Pancreas (tissue), 10 donors: Measurements from ENCODE around the gene MLXIPL. TPM values are rescaled to one million over a fixed set of nuclear protein-coding genes. Genes with fewer than 3 reads are reported as not detected.
"Not testable (repeated sequence)": the region's sequence is repeated elsewhere in the genome, so short reads cannot be mapped to it uniquely, and the experiment has no call there.

Experiments
- ATAC-seq, 4 donors: fragments of 200-7000 bp; cut with Tn5 transposase; one replicate each; pipeline versions ENCODE4 v1.8.0 to v1.9.1; 2020; ENCODE audit warnings: mild to moderate bottlenecking in 4 of 4, moderate library complexity in 4 of 4
- DNase-seq, 6 donors: peaks; one replicate each; pipeline ENCODE4 v3.0.0-alpha.2; 2020
- FAIRE-seq: peaks from 2 replicates; lab custom pipeline; 2012; peaks lifted over from hg19 to GRCh38; lab: Jason Lieb, UNC
- H3K27ac ChIP-seq, 4 donors: fragments of 200-600 bp; sonication (generic); 1 replicate in 3 of 4; 2 replicates in 1 of 4; pipeline versions ENCODE4 v1.5.0 to v1.8.0; 2020
- H3K27me3 ChIP-seq, 4 donors: fragments of 200-600 bp; one replicate each; pipeline ENCODE4 v1.8.0; 2021
- H3K36me3 ChIP-seq, 3 donors: fragments of 200-600 bp; sonication (generic) in 1 of 3; one replicate each; pipeline versions ENCODE4 v1.5.0 to v1.8.0; 2020 to 2021
- H3K4me1 ChIP-seq, 3 donors: fragments of 200-600 bp; one replicate each; pipeline ENCODE4 v1.8.0; 2021
- H3K4me3 ChIP-seq, 4 donors: fragments of 200-600 bp; sonication (generic) in 2 of 4; one replicate each; pipeline versions ENCODE4 v1.5.0 to v1.8.0; 2020 to 2021
- H3K9me3 ChIP-seq, 4 donors: fragments of 200-600 bp; one replicate each; pipeline ENCODE4 v1.8.0; 2021
- CTCF ChIP-seq, 4 donors: fragments of 200-600 bp; sonication (generic) in 3 of 4; IDR thresholded peaks; one replicate each; pipeline versions ENCODE4 v1.5.0 to v1.8.0; 2021; ENCODE audit warnings: antibody characterized with exemption in 4 of 4
- WGBS, 2 donors: extraction: QIAGEN DNeasy Blood & Tissue Kit; methylation state at CpG; one replicate each; pipeline ENCODE4 v1.1.7; 2013; 5-methylcytosine and 5-hydroxymethylcytosine counted together
- intact Hi-C, 3 donors: fragments of 100-400 bp; cut with DNase I; formaldehyde crosslinking; loops; one replicate each; pipeline versions ENCODE4 v1.11.1 to v1.14.2; 2022
- polyA plus RNA-seq, 2 donors: library from polyadenylated mRNA; stranded (reverse); fragments of 200-250 nt; gene quantifications; one replicate each; pipeline ENCODE4 v1.2.3, GENCODE V29; 2013
- total RNA-seq, 6 donors: library from RNA; stranded (reverse); fragmentation: NEBNext Ultra II Directional in 4 of 6; extraction: Animal tissue kit (Norgen Biotek cat#: 25700) in 4 of 6; gene quantifications; one replicate each; pipeline versions ENCODE4 v1.2.1 to v1.2.4, GENCODE V29; 2021 to 2023
- donor health status: healthy with polysubstance abuse.
- donor health status: DM: no; HTN: no; CAD: no; lungs with moderate emphysema.
- donor health status: DM: no; HTN: no; CAD: no.
- donor health status: control.
- donor health status: control.
- donor health status: Bipolar disorder and iron deficiency.
- donor health status: DM: yes; HTN: yes; CAD: no.
- donor health status: DM: no; HTN: no; CAD: no.
- donor health status: DM: no; HTN: no; CAD: no.
- donor health status: DM: yes; HTN: yes; CAD: no.

Gene MLXIPL
- total and polyA plus RNA-seq, 8 donors: 8.8 to 176 (median 24.5) TPM

GRCh38 chr7:73663033-73663432, 38.7 kb upstream of the MLXIPL start:
- no peaks in the 10 kb centered on the region for H3K36me3 ChIP-seq
- DNase-seq (no peak), FAIRE-seq (no peak), ATAC-seq (no peak)
- intact Hi-C loops: no loop called here
- H3K4me3 ChIP-seq: no peak overlapping the region
- no peak overlapping the region for H3K27ac ChIP-seq
- no peaks in the 10 kb centered on the region for H3K4me1 ChIP-seq
- no peaks in the 10 kb centered on the region for H3K27me3 ChIP-seq
- no peak for TF ChIP-seq CTCF (IDR thresholded peaks at IDR 0.05)
- H3K9me3 ChIP-seq: no peaks in the 10 kb centered on the region

DNA sequence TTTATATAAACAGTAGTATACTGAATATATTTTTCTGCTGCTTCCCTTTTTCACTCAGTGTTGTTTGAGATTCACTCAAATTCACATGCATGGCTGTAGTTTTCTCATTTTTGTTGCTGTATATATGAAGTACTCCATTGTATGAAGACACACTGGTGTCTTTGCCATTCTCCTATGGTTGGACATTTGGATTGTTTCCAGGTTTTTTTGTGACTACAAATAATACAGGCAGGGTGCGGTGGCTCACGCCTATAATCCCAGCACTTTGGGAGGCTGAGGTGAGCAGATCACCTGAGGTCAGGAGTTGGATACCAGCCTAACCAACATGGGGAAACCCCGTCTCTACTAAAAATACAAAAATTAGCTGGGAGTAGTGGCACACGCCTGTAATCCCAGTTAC, 36.3 kb upstream of the MLXIPL start:
- H3K27ac ChIP-seq, H3K27me3 ChIP-seq, intact Hi-C loops, ATAC-seq, H3K4me3 ChIP-seq, DNase-seq, H3K9me3 ChIP-seq, H3K4me1 ChIP-seq, H3K36me3 ChIP-seq, FAIRE-seq: not testable (repeated sequence)
- WGBS, 2 donors: 37 to 57% methylated on average over 4 of the region's 4 CpGs

DNA sequence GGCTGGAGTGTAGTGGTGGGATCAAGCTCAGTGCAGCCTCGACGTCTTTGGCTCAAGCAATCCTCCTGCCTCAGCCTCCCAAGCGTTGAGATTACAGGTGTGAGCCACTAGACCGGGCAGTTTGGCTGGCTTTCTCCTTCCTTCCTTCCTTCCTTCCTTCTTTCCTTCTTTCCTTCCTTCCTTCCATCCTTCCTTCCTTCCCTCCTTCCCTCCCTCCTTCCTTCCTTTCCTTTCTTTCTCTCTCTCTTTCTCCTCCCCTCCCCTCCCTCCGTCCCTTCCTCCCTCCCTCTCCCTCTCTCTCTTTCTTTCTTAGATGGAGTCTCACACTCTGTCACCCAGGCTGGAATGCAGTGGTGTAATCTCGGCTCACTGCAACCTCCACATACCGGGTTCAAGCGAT, 35.7 kb upstream of the MLXIPL start:
- intact Hi-C loops: no loop called here
- TF ChIP-seq CTCF (IDR thresholded peaks at IDR 0.05): no peak
- Histone ChIP-seq H3K4me1 (no peaks in the 10 kb centered on the region), H3K4me3 (no peak overlapping the region), H3K36me3 (no peaks in the 10 kb centered on the region), H3K27ac (no peak overlapping the region), H3K27me3 (no peaks in the 10 kb centered on the region), H3K9me3 (no peaks in the 10 kb centered on the region)
- 50 to 63% methylated on average over 8 of the region's 8 CpGs for WGBS, 2 donors
- DNase-seq (no peak), FAIRE-seq (no peak), ATAC-seq (no peak)

DNA sequence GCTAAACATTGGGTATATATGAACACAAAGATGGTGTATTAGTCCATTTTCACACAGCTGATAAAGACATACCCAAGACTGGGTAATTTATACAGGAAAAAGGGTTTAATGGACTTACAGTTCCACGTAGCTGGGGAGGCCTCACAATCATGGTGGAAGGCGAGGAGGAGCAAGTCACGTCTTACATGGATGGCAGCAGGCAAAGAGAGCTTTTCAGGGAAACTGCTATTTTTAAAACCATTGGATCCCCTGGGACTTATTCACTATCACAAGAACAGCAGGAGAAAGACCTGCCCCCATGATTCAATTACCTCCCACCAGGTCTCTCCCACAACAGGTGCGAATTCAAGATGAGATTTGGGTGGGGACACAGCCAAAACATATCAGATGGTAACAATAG, 31.0 kb upstream of the MLXIPL start:
- H3K9me3 ChIP-seq, H3K27me3 ChIP-seq, H3K36me3 ChIP-seq, FAIRE-seq, H3K4me3 ChIP-seq, H3K27ac ChIP-seq, ATAC-seq, intact Hi-C loops, H3K4me1 ChIP-seq, DNase-seq: not testable (repeated sequence)
- 75 to 84% methylated on average over 4 of the region's 4 CpGs for WGBS, 2 donors

DNA sequence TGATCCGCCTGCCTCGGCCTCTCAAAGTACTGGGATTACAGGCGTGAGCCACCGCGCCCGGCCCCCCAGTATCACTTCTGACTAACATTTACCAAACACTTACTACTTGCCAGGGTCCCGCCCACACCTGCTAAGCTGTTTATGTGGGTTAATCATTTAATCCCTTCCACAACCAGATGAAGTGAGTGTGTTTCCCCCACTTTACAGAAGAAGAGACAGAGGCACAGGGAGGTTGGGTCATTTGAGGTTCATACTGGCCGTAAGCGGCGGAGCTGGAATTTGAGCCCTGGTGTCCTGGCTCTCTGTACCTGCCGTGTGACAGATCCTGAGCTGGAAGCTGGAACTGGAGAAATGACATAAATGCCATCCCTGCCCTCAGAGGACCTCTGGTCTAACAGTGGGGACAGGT, 28.2 kb upstream of the MLXIPL start:
- DNase-seq: no peak
- TF ChIP-seq CTCF (IDR thresholded peaks at IDR 0.05): no peak
- Histone ChIP-seq H3K4me3 (no peak overlapping the region), H3K9me3 (no peaks in the 10 kb centered on the region), H3K4me1 (no peaks in the 10 kb centered on the region), H3K27me3 (no peaks in the 10 kb centered on the region), H3K27ac (no peak overlapping the region), H3K36me3 (no peaks in the 10 kb centered on the region)
- intact Hi-C loops: no loop called here
- peak in 2 of 4 donors; percentile 29 to 58 for ATAC-seq
- FAIRE-seq: no peak
- whole genome bisulfite sequencing, 2 donors: 54 to 62% methylated on average over 9 to 11 of the region's 11 CpGs

GRCh38 chr7:73650524-73650923, 26.2 kb upstream of the MLXIPL start:
- H3K36me3 ChIP-seq: no peaks in the 10 kb centered on the region
- intact Hi-C loops: no loop called here
- no peak for ATAC-seq
- H3K9me3 ChIP-seq: no peaks in the 10 kb centered on the region
- H3K4me3 ChIP-seq: no peak overlapping the region
- no peak for DNase-seq
- no peak overlapping the region for H3K27ac ChIP-seq
- WGBS, 2 donors: 62 to 64% methylated on average over 5 of the region's 5 CpGs
- no peaks in the 10 kb centered on the region for H3K4me1 ChIP-seq
- FAIRE-seq: no peak
- H3K27me3 ChIP-seq: no peaks in the 10 kb centered on the region
- TF ChIP-seq CTCF (IDR thresholded peaks at IDR 0.05): no peak
